Medulla oblongata (tissue), 1 donor: ENCODE results near the gene PGM1.

Experiments
- DNase-seq: peaks from one replicate; pipeline ENCODE4 v3.0.0-alpha.2; 2015; ENCODE audit errors: extremely low spot score

Gene PGM1

DNA sequence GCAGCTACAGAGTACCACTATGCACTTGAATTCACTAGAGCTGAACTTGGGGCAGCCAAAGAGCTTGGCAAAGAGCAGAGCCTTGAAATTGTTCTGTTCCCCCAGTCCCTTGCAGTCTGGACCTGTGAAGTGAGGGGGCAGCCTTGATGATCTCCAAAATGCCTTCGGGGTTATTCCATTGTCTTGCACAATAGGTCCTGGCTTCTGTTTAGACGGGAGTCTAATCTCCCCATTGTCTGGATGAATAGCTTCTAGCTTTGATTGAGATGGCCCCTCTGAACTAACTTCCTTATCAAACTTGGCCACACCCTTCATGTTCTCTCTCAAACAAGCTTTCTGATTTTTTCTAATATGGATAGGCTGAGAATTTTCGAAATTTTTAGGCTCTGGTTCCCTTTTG is 72.6 kb downstream of the PGM1 start:
- no peak for DNase-seq

DNA sequence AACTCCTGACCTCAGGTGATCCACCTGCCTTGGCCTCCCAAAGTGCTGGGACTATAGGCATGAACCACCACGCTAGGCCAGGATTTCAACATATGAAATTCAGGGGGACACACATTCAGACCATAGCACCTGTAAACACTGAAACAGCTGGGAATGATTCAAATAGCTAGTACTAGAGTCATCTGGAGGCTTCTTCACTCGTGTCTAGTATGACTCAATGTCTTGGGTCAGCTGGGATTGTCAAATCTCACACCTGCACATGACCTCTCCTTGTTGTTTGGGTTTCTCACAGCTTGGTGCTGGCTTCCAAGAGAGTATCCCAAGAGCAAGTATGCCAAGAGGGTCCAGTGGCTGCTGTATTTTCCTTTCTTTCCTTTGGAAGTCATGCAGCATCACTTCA is 75.1 kb downstream of the PGM1 start:
- DNase-seq, result no peak

DNA sequence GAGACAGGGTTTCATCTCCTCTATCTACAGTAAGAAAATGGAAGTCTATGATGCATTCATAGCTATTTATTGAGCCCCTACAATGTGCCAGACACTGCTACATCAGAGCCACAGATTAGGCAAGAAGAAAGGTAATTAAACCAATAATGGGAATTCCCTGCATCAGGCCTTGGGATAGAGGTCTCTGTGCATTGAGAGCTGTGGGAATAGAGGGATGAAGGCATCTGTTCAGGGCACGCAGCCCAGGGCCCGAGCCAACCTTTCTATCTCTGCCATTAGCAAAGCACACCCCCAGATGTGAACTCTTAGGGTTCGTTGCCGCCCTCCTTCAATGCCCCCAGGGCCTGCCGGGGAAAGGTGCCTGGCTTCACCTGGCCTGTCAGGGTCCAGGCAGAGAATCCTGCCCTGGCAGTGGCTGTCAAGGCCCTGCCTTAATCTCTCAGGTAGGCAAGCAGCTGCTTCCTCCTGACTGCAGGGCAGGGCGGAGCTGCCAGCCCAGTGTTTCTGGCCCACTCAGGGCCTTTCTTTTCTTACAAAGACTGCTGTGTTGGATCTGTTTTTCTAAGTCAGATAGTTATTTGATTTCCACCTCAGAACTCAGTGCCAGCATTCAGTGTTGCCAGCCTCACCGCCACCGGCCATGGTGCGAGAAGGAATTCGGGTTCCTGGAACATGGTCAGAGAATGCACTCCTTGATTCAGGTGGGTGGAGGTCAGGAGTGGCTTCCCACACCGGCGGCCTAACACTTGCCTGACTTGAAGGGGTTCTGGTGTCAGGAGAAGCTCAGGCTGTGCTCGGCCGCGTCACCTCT is 76.1 kb downstream of the PGM1 start:
- DNase-seq, result no peak

DNA sequence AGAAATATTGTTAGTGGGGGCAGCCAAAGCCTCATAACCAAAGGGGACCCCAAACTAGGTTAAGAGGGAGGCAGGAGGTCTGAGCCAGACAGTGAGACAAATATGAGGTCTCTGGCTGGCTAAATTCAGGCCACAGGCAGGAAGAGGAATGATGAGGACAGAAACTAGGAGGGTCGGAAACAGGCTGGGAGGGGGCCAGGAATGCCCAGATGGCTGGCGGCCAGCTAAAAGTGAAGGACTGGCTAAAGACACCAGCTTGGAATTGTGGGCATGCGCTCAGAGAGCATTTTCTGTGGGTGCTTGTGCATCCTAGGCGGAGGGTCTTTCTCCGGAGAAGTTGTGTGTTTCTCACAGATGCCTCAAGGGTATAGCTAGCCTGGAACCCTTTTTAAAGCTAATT is 77.0 kb downstream of the PGM1 start:
- no peak for DNase-seq

DNA sequence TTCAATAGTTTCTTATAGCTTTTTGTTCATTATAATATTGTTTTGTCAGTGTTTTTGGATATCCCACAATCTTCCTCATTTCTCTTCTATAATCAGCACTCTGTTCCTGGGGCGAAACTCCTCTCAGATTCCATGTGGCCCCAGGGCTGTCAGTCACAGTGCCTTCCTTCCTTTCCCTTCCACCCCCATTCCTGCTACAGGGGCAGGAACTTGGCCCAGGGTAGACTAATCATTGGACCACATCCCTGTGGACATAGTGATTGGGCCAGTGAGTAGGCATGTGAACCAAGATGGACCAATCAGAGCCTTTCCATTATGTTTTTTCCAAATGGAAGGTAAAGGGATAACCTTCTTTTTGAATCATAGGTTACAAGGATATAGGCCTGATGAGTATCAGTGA is 78.3 kb downstream of the PGM1 start:
- DNase-seq, result no peak

DNA sequence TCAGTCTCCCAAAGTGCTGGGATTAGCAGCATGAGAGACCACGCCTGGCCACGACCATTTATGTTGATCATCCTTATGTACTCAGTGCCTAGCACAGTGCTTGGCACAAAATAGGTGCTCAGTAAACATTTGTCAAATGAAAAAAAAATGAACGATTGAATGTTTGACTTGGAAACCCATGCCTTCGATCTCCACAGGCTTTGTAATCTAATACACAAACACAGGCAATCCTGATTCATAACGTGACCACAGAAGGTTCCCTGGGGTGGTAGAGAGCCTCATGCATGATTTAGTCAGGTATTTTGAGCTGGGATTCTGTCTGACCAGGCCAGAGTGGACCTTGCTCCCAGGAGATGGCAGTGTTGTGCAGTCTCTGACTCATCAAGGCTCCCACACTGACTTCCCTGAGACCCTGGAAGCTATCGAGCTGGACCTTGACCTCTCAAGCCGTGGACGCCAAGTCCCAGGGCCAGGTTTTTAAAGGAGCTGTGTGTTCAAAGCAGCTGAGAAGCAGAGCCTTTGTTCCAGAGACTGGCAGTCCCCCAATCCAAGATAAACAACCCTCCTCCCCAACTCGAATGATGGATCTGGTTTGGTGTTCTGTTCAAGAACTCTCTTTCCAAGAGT is 81.1 kb downstream of the PGM1 start:
- DNase-seq, result peak; percentile 65

DNA sequence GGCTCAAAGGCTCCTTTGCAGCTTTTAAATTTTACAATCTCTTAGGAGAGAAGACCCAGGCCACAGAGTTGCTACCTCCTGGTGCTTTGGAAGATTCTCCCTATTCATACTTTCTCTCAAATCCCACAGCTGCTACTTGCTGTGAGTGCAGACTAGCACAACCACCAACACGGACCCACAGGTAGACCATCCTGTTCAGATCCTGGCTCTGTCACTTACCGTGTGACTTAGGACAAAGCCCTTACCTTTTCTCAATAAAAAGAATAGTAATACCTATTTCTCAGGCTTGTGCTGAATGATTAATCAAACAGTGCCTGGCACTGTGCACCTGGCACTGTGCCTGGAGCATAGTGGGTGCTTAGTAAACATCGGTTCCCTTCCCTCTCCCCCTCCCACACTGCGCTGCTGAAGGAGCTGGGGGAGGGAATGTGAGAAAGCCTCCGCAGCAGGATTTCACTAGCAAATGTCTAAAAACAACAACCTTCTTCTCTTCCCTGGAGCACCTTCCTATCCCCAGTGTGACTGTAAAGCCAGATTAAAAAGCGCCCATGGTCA is 81.7 kb downstream of the PGM1 start:
- DNase-seq, result no peak

DNA sequence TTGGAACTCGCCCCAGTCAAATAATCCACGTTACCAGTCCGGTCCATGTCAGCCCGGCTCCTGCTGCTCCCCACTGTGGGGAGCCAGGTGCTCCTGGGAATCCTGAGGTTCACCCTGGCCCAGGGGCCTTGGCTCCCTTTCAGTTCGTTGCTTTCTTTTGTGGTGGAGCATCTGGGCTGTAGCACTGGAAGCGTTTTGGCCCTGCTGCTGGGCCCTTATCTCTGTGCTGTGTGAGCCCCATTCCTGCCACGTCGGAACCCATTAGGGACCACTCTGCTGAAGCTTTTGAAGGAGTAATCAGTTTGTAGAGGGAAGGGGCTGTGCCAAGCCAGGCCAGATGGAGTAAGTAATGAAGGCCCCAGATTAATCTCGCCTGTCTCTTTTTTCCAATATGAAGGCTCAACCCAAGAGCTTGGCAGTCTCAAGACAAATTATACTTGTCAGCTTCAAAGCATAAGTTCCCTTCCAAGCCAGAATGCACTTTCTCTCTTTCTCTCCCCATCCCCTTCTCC is 82.3 kb downstream of the PGM1 start:
- DNase-seq, result no peak

DNA sequence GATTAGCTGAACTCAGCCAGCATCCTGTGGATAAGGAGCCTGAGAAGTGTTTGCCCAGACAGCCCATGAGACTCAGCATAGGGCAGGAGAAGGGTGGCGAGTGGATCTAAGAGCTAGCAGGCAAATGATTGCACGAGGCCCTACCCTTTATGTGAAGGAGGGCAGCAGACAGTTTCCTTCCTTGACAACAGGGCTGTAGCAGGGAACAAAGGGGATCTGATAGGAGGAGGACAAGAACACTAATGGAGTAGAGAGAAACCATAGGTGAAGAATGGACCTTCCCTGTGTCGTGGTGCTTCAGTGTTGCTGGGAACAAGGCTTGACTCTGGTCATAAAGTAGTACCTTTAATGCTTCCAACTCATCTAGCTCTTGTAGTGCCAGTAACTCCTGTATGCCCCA is 84.3 kb downstream of the PGM1 start:
- DNase-seq, result no peak

DNA sequence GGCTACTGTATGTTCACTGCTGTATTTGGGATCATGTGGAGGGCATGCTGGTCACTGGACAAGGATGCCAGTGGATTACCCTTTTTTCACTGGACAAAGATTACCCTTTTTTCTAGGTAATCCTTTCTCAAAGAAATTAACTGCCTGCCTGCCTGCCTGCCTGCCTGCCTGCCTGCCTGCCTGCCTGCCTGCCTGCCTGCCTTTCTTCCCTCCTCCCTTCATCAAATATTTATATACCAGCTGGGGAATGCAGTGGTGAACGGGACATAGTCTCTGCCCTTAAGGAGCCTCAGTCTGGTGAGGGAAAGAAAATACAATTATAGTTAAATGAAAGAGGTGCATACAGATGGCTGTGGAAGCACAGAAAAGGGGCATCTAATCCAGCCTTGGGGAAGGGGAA is 85.0 kb downstream of the PGM1 start:
- DNase-seq, result no peak

DNA sequence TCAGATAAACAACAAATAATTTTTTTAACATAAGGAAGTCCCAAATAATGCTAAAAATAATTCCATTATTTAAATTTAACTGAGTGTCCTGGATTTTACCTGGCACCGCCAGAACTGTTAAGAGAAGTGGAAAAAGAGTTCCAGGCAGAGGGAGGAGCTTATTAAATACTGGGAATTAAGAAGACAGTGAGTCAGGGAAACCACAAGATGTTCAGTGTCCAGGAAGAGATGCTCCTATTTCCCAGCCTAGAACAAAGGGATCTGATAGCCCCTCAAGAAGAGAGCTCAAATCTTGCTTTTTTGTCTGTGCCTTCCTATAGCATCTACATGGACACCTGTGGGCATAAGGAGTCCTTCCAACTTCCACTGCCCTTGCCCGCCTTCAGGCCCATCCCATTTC is 85.9 kb downstream of the PGM1 start:
- DNase-seq, result no peak

DNA sequence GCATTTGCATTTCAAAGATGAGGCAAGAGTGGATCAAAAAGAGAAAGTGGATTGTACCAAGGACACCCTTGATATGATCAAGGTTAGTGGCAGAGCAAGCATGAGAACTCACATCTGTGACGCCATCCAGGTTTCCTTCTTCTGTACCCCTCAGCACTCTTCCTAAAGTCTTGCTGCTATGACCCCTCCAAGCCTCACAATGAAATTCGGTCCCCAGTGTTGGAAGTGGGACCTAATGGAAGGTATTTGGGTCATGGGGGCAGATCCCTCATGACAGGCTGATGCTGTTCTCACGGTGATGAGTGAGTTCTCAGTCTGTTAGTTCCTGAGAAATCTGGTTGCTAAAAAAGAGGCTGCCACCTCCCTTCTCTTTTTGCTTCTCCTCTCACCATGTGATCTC is 86.4 kb downstream of the PGM1 start:
- DNase-seq, result no peak

DNA sequence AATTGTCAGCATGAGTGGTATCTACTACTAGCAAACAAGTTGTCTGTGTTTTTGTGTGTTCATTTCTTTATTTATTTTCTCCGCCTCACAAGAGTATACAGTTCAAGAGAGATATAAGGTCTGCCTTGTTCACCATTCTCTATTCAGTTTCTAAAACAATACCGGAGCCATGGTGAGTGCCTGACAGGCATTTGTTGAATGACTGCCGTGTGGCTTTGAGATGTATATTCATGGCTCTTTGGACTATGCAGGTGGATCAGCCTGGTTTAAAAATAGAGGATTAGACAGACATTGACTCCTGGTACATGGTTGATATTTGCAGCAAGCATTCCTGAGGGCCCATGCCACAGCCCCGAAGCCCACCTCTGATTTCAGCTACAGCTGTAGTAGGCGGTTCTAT is 89.7 kb downstream of the PGM1 start:
- no peak for DNase-seq

DNA sequence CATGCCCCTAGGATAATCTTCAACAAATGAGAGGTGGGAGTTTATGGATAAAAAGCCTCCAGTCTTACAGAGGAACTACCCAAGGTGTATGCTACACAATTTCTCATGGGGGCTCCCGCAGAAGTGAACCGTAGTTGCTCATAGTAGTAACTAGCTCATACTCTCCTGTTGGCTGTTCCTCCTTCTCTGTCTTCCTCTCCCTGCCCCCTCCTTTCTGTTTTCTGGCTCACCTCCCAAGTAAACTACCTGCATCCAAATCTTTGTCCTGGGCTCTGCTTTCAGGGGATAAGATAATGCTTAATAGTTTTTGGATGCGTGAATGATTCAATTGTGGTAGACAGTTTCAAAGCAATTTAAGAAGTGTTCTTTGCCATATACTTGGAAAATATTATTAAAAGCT is 90.5 kb downstream of the PGM1 start:
- no peak for DNase-seq

DNA sequence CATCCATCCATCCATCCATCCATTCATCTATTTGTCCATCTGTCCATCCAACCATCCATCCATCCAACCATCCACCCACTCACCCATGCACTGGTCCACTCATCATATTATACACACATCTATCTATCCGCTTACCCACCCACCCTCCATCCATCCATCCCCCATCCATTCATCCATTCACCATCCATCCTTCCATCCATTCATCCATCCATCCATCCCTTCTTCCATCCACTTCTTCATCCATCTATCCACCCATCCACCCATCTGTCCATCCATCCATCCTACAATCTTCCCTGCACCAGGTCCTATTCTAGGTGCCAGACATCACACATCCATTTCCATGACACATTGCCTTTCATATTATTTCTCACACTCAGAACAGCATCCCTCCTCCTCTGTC is 93.5 kb downstream of the PGM1 start:
- DNase-seq, result no peak

DNA sequence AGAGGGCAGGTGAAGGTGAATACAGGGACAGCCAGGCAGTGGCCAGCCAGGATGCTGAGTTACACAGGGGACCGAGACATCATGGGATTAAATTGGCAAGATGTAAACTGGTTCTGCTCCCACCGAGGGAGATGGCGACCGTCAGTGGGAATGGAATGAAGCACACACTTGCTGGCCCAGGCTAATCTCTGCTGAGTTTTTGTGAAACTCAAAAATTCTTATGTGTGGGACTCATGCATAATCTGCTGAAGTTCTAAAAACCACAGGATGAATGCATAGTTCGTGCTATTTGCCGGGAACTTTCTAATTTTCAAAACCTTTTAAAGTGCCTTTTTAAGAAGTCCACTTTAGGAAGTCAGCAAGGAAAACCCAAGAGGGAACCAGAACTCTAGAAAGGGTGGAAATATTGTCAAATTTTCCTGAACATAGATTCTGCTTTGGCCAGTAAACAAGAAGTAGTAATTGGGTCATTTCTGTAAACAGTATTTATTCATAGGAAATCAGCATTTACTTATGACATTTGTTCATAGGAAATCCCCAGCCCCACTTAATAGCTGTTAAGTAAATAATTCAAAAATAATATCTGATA is 95.2 kb downstream of the PGM1 start:
- DNase-seq, result no peak

DNA sequence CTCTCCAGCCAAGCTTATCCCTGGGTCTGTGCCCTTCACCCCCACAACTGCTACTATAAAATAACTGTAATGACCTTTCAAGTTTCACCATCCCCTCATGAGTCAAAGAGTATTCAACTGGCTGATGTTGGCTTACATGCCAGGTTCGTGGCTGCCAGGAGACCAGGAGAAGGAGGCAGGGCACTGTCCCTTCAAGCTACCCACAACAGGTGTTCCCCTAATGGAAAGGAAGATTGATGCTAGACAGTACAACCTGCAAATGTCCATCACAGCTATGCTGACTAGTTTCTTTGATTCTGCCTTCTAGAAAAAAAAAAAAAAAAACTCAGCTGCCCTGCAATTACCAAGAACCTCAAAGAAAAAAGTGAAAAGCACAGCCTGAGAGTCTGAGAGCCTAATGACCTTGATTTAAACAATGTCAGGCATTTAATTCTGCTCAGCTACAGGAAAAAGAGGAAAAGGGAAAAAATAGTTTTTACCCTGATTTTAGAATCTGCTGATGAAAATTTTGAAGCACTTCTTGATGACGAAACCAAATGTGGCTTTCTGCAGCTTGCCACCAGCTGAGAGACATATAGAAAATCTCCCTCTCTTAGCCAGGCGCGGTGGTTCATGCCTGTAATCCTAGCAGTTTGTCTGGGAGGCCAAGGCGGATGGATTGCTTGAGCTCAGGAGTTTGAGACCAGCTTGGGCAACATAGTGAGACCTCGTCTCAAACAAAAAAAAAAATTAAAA is 97.9 kb downstream of the PGM1 start:
- DNase-seq, result no peak

DNA sequence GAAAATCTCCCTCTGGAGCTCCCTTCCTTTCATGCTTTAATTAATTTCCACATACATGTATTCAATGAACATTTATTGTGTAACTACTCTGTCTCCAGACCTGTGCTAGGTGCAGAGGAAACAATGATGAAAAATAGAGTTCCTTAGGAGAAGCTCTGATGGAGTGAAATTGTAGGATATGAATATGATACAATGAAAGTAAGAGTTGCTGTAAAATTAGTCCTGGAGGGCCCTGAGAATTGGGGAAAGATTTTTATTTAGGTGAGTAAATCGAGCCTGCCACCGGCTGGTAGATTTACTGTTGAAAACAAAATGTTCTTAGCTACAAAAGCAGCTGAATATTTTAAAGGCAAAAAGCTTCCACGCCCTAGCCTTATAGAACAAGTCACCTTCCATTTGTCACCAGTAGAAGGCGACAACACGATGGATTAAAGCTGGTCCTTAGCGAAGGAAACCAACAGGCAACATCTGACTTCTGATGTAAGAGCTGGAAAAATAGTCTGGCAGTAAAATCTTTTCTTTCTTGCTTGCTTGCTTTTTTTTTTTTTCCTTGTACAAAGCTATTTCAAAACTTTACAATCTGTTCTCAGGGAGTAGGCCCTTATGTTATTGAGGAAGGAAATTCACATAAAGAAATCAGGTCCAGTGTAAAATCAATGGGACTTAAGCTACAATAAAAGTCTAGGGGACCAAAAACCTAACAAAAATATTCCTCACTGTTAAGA is 98.7 kb downstream of the PGM1 start:
- DNase-seq, result peak; percentile 89

DNA sequence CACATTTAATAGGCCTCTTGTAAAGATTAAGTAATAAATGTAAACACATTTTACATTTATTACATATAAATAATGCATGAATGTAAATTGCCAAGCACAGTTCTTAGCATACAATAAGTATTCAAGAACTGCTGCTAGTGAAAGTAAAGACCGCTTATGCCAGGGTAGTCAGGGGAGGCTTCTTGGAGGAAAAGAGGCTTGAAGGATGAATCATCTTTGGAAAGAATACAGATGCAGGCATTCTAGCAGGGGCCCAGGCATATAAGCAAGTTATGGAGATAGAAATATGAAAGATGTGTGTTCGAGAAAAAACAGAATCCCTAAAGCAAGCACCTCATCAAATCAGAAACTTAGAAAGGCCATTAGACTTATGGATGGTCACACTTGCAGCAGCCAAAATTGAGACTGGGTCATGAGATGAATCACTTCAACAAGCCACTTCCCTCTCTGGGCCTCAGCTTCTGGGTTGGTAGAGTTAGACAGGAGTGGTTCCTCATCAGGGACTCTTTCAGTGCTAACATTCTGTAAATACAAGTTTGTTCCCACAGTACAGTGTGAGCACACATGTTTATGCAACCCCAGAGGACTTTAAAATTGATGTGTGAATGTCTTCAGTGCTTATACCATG is 100.8 kb downstream of the PGM1 start:
- DNase-seq, result peak; percentile 9

DNA sequence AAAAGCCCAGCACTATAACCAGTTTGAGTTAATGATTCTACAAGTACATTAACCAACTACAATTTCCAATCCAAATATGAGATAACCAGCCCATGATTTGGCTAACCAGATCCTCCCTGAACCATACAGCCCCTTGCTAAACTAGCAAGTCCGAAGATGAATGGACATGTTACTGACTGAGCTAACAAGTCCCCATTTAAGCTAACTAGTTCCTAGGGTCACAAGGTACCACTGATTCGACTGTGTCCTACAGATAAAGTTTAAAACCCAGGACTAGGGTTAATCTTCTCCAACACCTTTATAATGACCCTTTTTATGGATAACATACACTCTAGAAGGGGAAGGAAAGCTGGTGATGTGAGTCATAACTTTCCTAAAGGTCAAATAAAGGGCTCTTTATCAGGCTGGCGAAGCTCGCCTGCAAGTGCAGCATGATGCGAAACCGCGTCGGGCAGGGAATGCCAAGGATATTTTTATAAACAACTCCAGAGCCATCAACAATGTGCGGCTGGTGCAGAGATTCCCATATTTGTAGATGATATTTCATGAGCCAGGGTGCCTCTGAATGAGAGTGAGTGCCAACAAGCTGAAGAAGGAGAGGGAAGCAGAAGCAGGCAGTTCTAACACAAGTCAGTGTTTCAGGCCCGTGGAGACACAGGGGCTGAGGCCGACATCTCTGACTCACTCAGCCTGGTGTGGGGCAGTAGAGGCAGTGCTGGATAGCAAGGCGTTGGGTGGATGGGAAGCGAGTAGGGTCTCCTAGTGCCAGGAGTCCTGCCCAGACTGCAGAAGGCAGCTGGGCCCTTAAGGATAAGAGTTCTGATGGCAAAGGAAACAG is 105.0 kb downstream of the PGM1 start:
- DNase-seq, result peak; percentile 33
